HG03565 (cell line): Measurements from ENCODE around the gene FAM13A.
"Not testable (repeated sequence)": the region's sequence is repeated elsewhere in the genome, so short reads cannot be mapped to it uniquely, and the experiment has no call there.

Experiments
- ATAC-seq: cut with Tn5 transposase; IDR thresholded peaks from one replicate; pipeline ENCODE4 v1.9.1; 2021; ENCODE audit warnings: mild to moderate bottlenecking, moderate library complexity; ENCODE audit not compliant: unreplicated experiment

Gene FAM13A

DNA sequence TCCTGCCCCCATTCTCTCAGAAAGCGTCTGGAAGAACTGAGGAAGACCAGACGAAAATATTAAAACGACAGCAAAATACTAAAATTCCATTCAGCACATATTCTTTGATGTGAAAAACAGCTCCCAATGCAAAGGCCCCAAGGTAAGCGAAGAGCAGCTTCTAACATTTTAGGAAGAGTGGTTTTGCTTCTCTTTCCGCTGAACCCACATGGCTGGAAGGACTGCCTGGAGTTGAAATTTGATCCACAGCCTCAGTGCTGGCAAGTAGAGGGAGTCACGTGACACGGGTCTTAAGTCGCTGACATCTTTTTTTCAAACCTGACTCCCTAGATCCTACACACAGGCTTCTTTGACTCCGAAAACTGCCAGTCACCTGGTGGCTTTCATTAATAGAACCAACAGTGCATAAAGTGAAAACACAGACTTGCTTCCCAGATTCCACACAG, at the start of gene FAM13A:
TSS of gene FAM13A (minus strand) at position 233 of the 446 bp plus-strand sequence. CDS start at position 12, 221 bp downstream.
- no peak for ATAC-seq

- ATAC-seq: no peak
These were observed 48.7 kb upstream of the FAM13A start for GRCh38 chr4:89105726-89106125.

DNA sequence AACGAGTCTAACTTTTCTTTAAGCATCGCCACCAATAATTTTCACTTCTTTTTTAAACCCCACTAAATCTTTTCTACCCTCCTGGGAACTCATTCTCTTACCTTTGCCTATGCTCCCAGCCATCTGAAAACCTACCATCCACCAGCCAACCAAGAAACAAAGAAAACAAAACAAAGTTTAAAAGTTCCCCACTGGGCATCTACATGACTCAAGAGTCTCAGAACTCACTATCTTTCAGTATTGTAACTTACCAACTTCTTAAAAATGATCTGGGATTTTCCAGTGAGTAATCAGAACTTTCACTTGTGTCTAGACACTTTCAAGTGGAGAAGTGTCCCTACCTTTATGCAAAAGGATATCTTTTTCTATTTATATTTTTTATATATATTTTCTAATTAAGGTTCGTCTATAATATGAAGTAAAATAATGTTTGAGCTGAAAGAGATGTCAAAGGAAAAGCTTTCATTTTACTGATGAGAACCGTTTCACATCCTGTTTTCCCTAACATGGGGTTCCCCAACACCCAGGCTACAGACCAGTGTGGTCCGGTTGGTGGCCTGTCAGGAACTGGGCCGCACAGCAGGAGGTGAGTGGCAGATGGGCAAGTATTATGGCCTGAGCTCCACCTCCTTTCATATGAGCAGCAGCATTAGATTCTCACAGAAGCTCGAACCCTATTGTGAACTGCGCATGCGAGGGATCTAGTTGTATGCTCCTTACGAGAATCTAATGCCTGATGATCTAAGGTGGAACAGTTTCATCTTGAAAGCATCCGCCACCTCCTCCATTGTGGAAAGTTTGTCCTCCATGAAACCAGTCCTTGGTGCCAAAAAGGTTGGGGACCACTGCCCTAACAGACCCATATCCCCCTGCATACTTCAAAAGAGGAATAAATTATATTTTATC, 44.5 kb upstream of the FAM13A start:
- ATAC-seq: peak; percentile 88

DNA sequence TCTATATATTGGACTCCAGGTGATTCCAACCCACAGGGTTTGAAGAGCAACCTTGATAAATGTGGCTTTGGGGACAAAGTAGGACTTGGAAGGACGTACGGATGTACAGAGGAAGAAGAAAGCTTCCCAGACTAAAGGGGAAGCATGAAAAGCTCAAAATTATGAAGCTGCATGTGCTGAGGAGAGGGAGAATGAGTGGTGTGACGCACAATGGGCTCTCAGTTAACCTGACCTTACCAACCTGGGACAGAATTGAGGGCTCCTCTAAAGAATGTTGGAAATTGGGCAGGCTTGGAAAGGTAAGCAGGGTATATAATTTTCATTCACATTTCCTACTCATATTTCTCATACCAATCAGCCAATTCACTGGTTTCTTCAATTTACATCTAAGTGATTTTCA, 43.9 kb upstream of the FAM13A start:
- ATAC-seq: no peak

DNA sequence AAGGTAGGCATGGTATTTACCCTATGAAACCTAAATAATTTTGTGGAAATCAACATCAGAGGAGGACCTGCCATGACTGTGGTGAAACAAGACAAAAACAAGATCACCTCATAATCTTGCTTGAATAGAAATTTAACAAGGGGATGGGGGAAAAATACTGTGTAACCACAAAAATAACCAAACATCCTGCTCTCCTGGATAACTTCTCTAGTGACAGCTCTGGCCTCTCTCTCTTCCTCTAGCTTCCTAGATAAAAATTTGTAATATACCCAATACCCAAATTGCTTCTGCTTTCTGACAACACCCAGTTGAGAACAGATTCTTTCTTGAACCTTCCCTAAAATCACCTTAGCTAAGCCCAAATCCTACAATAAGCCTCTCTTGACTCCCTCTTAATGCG, 42.5 kb upstream of the FAM13A start:
- ATAC-seq: no peak

GRCh38 chr4:89099034-89099433, 42.0 kb upstream of the FAM13A start:
- ATAC-seq: no peak

DNA sequence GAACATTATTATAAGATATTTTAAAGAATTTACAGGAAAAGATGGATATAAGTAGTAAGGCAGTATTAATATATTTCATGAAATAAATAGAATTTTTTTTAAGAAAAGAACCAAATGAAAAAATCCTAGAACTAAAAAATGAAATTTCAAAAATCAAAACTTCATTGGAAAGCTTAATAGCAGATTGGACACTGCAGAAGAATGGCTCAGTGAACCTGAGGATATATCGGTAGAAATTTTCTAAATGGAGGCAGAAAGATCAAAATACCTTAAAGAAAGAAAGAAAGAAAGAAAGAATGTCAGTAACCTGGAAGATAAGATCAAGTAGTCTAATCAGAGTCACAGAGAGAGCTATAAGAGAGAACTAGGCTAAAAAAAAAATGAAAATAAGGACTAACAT, 21.3 kb upstream of the FAM13A start:
- no peak for ATAC-seq

- ATAC-seq: no peak
These were observed 20.8 kb upstream of the FAM13A start for GRCh38 chr4:89077761-89078160.

- no peak for ATAC-seq
These were observed 15.9 kb upstream of the FAM13A start for GRCh38 chr4:89072921-89073320.

DNA sequence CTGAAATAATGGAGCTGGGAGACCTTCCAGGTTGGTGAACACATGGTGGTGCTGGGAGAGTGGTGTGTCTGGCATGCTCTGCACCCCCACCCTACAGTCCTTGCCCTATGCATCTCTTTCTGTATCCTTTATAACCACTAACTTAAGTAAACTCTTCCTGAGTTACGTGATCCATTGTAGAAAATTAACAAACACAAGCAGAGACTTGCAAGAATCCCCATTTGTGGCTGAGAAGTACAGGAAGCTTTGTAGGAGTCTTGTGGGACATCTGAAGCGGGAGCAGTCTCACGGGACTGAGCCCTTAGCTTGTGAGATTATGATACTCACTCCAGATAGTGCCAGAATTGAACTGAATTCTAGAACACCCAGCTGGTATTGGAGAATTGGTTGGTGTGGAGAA, 14.3 kb upstream of the FAM13A start:
- no peak for ATAC-seq

GRCh38 chr4:89070041-89070440, 13.1 kb upstream of the FAM13A start:
- no peak for ATAC-seq

DNA sequence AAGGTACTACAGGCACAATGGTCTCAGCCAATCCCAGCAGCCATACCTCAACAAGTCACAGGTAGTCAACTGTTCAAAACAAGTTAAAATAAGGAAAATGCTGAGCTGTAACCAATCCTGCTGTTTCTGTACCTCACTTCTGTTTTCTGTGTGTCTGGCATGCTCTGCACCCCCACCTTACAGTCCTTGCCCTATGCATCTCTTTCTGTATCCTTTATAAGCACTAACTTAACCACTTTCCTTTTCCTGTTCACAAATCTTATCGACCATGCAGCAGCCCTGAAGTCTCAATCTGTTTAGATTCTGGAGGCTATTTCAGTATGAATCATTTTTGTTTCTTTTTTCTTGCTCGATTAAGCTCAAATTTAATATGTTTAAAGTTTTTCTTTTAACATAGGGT, 12.5 kb upstream of the FAM13A start:
- ATAC-seq: peak; percentile 72

DNA sequence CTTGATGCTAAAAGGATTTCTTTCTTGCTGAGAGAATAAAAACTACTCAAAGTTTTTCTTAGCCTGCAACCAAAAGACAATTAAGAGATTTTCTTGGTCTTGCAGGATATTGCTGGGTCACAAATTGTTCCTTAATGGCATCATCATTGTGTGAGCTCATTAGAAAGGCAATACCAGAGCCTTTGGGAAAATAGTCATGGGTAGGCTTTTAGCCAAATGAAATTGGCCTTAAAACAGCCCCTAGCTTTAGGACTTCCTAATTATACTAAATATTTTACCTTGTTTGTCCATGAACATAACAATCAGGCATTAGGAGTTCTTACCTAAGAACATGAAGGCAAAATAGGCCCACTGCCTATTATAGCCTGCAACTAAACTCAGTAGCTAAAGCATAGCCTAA, 10.4 kb upstream of the FAM13A start:
- no peak for ATAC-seq

- no peak for ATAC-seq
These were observed 7.9 kb upstream of the FAM13A start for GRCh38 chr4:89064848-89065247.

DNA sequence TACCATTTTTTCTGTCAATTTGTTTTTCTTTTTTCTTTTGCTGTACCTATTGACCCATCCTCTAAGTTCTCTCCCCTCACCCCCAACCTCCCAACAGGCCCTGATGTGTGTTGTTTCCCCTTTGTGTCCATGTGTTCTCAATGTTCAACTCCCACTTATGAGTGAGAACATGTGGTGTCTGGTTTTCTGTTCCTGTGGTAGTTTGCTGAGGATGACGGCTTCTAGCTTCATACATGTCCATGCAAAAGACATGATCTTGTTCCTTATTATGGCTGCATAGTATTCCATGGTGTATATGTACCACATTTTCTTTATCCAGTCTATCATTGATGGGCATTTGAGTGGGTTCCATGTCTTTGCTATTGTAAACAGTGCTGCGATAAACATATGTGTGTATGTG, 859 bp upstream of the FAM13A start:
- not testable (repeated sequence) for ATAC-seq

- ATAC-seq: no peak
These were observed 563 bp downstream of the FAM13A start for GRCh38 chr4:89056292-89056952.

- peak; percentile 37 for ATAC-seq
These were observed 1.6 kb downstream of the FAM13A start for GRCh38 chr4:89055157-89056080.

GRCh38 chr4:89054627-89055026, 2.4 kb downstream of the FAM13A start:
- ATAC-seq: no peak

GRCh38 chr4:89049853-89050252, 7.1 kb downstream of the FAM13A start:
- ATAC-seq: no peak

GRCh38 chr4:89048906-89049601, 7.9 kb downstream of the FAM13A start:
- no peak for ATAC-seq
